ENCODE measurements around the gene MAP3K2. TPM values are rescaled to one million over a fixed set of nuclear protein-coding genes. Genes with fewer than 3 reads are reported as not detected.
A peak's percentile ranks its signal among the peaks of the same experiment; 100 is the strongest.

MAP3K2 gene
- total and polyA plus RNA-seq, 4 donors = 5.9 to 46.2 (median 17.0) TPM

DNA sequence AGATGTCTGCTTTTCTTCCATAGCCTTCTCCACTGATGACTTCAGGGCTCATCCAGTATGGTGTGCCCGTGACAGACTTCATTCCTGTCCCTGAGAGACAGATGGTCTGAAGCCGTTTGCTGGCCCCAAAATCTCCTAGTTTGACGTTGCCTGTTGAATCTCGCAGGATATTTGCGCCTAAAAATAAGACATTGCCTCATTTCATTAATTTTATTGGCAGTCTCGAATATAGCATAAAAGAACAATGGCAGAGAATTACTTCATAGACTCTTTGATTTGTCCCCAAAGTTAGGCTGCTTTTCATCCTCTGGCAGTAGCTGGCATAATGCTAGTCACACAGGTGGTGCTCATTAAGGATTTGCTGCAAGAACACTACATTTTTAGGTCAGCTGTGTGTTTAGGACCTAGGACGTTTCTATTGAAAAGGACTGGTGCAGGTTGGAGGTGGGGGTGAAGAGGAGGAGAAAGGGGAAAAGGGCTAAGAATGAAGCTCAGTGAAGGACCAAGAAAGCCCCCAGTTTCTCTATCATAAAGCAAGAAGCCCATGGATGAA lies 79.1 kb downstream of the MAP3K2 start:
- H3K9ac ChIP-seq (ENCODE audit: low read depth in 1 of 2, low read length in 2 of 2) = no peak overlapping the region
- no peak for DNase-seq (ENCODE audit: low spot score)
- no peak for TF ChIP-seq REST (IDR thresholded peaks at IDR 0.05)
- no peak for TF ChIP-seq SP1 (IDR thresholded peaks at IDR 0.05)
- no peak for TF ChIP-seq JUND (IDR thresholded peaks at IDR 0.05)
- TF ChIP-seq, protein P1, sequence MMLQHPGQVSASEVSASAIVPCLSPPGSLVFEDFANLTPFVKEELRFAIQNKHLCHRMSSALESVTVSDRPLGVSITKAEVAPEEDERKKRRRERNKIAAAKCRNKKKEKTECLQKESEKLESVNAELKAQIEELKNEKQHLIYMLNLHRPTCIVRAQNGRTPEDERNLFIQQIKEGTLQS (IDR thresholded peaks at IDR 0.05) = no peak
- TF ChIP-seq RAD21 (IDR thresholded peaks at IDR 0.05) = no peak
- no peak for TF ChIP-seq GABPA (IDR thresholded peaks at IDR 0.05 in 1 of 2, conservative IDR thresholded peaks at IDR 0.05 in 1 of 2)
- no peak for TF ChIP-seq FOXA2 (IDR thresholded peaks at IDR 0.05)
- H3K9me3 ChIP-seq (ENCODE audit: control insufficient read depth in 4 of 4, low read length in 3 of 4) = no peaks in the 10 kb centered on the region
- WGBS = 91% methylated on average over 7 of the region's 7 CpGs
- no peaks in the 10 kb centered on the region for H3K27me3 ChIP-seq (ENCODE audit: control insufficient read depth in 4 of 4, insufficient read depth in 4 of 4, low read length in 3 of 4)
- H3K27ac ChIP-seq (ENCODE audit: low read depth in 1 of 2, low read length in 2 of 2) = no peak overlapping the region
- H3K4me1 ChIP-seq (ENCODE audit: control insufficient read depth in 4 of 4, insufficient read depth in 4 of 4, low read length in 3 of 4) = no peaks in the 10 kb centered on the region
- H3K4me3 ChIP-seq (ENCODE audit: low read depth in 1 of 3, low read length in 3 of 3) = no peak overlapping the region
- H3K36me3 ChIP-seq (ENCODE audit: control insufficient read depth in 4 of 4, insufficient read depth in 3 of 4, low read depth in 1 of 4, low read length in 3 of 4) = peaks cover 1 to 47% (median 45%) of the 10 kb centered on the region in 4 donors

DNA sequence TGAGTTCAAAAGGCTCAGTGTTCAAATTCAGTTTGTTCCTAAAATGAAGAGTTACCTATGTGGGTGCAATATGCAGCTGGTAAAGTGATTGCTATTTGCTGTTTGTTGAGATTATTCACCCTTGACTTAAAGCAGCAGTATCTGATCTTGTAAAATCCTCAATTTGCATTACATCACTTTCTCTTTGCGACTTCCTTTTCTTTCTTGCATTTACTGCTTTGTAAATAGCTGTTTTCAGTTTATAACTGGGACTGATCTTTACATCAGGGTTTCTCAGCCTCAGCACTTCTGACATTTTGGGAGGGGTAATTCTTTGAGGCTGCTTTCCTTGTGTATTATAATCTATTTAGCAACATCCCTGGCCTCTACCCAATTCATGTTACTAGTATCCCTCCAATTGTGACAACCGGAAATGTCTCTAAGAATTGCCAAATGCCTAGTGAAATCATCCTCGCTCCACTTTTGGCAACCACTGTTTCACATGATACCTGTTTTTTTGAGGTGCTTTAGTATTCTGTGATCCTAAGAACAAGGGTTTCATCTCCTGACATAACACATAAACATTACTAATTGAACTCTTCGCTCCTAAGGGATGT lies 81.7 kb downstream of the MAP3K2 start:
- Histone ChIP-seq H3K27me3 (ENCODE audit: control insufficient read depth in 4 of 4, insufficient read depth in 4 of 4, low read length in 3 of 4) (no peaks in the 10 kb centered on the region), H3K4me1 (ENCODE audit: control insufficient read depth in 4 of 4, insufficient read depth in 4 of 4, low read length in 3 of 4) (no peaks in the 10 kb centered on the region), H3K36me3 (ENCODE audit: control insufficient read depth in 4 of 4, insufficient read depth in 3 of 4, low read depth in 1 of 4, low read length in 3 of 4) (peaks cover 1 to 31% (median 29%) of the 10 kb centered on the region in 4 donors), H3K9ac (ENCODE audit: low read depth in 1 of 2, low read length in 2 of 2) (no peak overlapping the region), H3K9me3 (ENCODE audit: control insufficient read depth in 4 of 4, low read length in 3 of 4) (no peaks in the 10 kb centered on the region), H3K27ac (ENCODE audit: low read depth in 1 of 2, low read length in 2 of 2) (peak overlapping the region in 1 of 2 donors; percentile 37), H3K4me3 (ENCODE audit: low read depth in 1 of 3, low read length in 3 of 3) (no peak overlapping the region)
- 66% methylated on average over 4 of the region's 4 CpGs for WGBS
- DNase-seq (ENCODE audit: low spot score) = no peak
- TF ChIP-seq, protein P1 (IDR thresholded peaks at IDR 0.05) = no peak
- TF ChIP-seq GABPA (IDR thresholded peaks at IDR 0.05 in 1 of 2, conservative IDR thresholded peaks at IDR 0.05 in 1 of 2) (no peak), EGR1 (IDR thresholded peaks at IDR 0.05; ENCODE audit: low read depth in 2 of 2) (no peak), HNF4A (conservative IDR thresholded peaks at IDR 0.05) (no peak), FOXA2 (IDR thresholded peaks at IDR 0.05) (no peak), YY1 (IDR thresholded peaks at IDR 0.05) (no peak), JUND (IDR thresholded peaks at IDR 0.05) (no peak), RXRA (IDR thresholded peaks at IDR 0.05) (no peak), REST (IDR thresholded peaks at IDR 0.05) (no peak)
- TF ChIP-seq, protein P2, sequence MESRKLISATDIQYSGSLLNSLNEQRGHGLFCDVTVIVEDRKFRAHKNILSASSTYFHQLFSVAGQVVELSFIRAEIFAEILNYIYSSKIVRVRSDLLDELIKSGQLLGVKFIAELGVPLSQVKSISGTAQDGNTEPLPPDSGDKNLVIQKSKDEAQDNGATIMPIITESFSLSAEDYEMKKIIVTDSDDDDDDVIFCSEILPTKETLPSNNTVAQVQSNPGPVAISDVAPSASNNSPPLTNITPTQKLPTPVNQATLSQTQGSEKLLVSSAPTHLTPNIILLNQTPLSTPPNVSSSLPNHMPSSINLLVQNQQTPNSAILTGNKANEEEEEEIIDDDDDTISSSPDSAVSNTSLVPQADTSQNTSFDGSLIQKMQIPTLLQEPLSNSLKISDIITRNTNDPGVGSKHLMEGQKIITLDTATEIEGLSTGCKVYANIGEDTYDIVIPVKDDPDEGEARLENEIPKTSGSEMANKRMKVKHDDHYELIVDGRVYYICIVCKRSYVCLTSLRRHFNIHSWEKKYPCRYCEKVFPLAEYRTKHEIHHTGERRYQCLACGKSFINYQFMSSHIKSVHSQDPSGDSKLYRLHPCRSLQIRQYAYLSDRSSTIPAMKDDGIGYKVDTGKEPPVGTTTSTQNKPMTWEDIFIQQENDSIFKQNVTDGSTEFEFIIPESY (IDR thresholded peaks at IDR 0.05) = no peak

Measured in liver (tissue), 9 donors.